DMS114 treated with DMSO at 0.1 percent for 48 hours (cell line): ENCODE results near the gene RIN2.
"Not testable (repeated sequence)": the region's sequence is repeated elsewhere in the genome, so short reads cannot be mapped to it uniquely, and the experiment has no call there.

Source experiments
- DNase-seq: peaks from one replicate; lab custom pipeline; 2025; ENCODE audit not compliant: unreplicated experiment; lab: John Stamatoyannopoulos, UW

Gene RIN2

DNA sequence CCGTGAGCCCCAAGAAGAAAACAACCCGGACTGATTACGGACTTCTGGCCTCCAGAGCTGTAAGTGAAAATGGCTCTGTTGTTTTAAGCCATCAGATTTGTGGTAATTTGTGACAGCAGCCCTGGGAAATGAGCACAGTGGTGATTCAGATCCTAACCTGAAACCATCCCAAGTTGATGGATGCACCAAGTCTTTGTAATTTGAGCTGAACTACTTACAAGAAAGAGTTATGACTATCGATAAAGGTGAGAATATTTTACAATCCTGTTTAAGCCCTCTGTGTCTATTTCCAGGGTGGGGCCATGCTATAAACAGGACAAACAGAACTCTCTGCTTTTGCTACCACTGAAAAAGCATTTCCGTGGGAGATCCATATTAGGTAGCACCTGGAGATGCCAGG is 19.1 kb upstream of the RIN2 start:
- no peak for DNase-seq

DNA sequence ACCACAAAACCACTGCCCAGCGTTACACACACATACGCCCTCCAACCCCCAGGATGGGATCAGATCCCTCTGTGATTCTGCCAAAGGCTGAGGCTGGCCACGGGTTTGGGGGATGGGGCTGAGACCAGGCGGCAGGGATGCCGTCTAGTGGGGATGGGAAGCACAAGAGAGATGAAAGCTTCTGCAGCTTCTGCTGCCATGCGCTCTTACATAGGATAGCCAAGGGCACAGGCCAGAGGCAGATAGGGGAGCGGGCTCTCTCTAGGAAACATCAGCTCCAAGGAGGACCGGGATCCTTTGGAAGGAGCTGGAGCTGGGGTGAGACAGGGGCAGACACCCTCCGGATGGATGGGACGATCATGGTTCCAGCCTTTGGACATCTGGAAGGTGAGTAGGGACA is 18.7 kb upstream of the RIN2 start:
- DNase-seq, result no peak

DNA sequence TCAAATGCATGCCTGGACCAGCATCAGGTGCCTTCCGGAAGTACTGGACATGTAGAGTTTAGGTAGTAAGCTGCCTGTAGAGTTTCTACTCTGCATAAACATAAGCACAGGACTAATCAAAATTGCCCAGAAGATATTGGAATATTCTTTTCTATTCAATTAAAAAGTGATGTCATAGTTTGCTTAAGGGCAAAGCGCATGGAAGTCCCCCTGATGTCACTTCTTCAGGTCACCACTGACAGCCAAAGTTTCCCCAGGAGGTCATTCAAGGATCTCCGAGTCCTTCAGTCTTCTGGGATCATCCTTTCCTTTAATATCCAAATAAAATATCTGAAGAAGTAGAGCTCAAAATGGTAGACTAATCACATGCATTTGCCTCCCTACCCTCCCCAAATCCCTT is 17.5 kb upstream of the RIN2 start:
- no peak for DNase-seq

DNA sequence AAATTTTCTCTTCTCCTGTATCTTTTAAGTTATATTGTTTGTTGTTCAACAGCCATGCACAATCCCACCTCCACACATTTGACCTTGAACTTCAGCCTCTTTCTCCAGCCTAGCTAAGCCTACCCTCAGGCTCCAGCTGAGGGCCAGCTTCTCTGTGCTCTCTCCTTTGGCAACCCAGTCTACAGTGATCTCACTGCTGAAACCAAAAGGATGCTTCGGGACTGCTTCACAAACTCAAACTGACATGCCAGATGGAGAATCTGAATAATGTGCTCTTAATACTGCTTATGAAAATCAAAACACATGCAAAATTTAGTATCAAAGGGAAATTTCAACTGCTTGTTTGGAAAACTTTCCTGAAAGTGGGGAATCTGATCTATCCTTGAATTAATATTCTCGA is 16.1 kb upstream of the RIN2 start:
- DNase-seq, result no peak

DNA sequence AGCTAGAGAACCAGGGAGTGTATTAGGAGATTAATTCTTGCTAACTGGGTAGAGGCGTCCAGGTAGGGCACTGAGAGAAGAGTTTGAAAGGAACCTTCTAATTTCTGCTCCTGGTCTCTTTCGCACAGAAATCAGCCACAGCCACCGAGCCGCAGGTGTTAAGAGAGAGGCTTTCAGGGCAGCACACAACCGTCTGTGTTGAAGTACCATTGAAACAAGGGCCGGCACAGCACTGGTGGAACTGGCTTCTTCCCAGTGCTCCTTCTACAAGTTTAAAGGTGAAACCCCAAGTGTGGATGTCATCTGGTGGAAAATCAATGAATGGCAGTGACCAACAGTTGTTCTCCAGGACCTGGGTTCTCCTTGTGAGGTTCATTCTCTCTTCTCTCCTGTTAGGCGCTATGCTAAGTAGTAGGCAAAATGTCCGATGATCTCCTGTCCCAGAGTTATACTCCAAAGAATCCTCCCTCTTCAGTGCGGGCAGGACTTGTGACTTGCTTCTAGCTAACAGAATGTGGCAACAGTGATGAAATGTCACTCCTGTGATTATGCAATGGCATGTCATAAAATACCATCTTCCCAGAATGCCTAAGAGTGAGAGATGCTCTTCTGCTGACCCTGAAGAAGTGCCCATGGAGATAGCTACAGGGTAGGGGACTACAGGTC is 15.0 kb upstream of the RIN2 start:
- DNase-seq, result no peak

DNA sequence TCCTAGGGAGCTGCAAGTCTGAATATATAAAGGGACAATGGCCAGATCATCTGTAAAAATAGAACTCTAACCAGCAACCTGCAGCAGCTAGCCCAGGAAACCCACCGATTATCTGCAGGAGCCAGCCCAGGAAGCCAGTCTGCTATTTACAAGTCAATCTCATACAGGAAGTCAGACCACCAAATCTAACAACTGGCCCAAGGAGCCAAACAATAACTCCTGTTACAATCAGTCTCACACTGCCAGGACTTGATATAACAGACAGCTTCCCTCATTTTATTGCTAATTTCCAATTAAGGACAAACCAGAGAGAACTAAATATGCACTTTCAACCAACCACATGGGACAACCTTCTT is 14.4 kb upstream of the RIN2 start:
- DNase-seq, result no peak

DNA sequence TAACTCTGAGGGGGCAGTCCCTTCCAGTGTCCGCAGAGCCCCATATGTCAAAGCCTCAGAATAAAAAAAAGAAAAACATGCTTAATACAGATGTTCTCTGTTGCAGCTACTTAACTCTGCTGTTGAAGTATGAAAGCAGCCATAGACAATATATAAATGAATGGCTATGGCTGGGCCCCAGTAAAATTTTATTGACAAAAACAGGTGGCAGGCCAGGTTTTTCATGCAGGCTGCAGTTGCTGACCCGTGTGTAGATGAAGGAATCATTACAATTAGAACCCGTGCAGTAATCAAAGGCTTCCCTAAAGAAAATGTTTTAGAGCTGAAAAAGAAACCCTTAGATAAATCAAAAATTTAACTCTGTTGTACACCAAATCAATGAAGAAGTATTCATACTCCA is 13.0 kb upstream of the RIN2 start:
- DNase-seq, result no peak

DNA sequence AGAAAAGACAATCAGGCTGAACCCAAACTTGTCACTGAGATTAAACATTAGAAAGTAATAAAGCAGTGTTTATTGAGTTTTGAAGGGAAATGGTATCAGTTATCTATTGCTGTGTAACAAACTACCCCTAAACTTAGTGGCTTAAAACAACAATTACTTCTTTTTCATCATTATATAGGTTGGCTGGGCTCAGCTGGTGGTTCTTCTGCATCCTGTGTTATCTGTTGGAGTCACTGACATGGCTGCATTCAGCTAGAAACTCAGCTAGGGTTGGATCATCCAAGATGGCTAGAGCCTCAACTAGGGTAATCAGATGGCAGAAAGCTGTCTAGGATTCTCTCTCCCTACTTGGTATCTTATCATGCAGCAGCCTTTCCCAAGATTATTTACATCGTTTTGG is 12.5 kb upstream of the RIN2 start:
- no peak for DNase-seq

DNA sequence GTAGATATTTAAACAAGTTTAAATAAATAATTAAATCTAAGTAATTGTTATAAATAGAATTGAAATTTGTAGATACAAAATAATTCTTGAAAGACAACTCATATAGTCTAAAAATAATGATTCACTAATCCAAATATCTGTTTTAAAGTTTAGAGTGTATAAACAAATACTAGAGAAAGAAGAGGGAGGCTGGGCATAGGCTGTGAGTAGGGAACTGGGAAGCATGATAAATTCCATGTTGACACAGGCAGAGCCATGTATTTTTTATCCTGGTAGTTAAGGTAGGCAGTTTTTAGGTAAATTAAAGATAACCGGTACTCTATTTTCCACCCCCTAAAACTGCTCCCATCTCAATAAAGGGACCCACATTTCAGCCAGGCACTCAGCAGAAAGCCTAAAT is 11.7 kb upstream of the RIN2 start:
- DNase-seq, result no peak

DNA sequence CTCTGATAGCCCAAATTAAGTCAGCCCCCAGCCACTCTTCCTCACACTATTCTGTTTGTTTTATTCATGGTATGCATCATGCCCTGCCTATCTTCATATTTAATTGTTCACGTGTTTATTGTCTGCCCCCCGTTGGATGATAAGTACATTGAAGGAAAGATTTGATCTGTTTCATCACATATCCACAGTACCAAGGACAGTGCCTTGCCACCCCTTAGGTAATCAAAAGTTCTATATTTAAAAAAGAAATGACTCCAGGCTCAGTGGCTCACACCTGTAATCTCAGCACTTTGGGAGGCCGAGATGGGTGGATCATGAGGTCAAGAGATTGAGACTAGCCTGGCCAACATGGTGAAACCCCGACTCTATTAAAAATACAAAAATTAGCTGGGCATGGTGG is 10.2 kb upstream of the RIN2 start:
- DNase-seq, result no peak

DNA sequence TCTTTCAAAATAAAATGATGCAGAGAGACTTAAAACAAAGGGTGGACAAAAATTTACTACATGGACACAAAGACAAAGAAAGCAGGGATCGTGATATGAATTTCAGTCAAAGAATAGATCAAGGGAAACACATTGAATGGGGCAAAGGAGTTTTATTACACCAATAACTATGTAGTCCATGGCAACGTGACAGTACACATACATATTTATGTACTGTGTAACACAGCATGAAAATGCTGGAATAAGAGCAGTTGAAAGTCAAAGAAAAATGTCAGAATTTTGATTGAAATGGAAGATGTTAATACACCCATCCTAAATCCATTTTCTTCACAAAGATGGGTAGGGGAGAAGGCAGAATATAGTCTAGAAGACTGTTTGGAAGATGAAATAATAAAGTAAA is 9.4 kb upstream of the RIN2 start:
- no peak for DNase-seq

DNA sequence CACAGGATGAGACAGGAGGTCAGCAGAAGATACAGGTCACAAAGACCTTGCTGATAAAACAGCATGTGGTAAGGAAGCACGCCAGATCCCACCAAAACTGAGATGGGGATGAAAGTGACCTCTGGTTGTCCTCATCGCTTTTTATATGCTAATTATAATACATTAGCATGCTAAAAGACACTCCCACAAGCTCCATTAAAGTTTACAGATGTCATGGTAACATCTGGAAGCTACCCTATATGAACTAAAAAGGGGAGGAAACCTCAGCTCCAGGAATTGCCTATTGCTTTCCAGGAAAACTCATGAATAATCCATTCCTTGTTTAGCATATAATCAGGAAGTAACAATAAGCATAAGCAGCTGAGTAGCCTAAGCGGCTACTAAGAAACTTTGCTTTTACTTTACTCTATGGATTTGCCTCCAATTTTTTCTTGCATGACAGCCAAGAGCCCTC is 8.4 kb upstream of the RIN2 start:
- no peak for DNase-seq

DNA sequence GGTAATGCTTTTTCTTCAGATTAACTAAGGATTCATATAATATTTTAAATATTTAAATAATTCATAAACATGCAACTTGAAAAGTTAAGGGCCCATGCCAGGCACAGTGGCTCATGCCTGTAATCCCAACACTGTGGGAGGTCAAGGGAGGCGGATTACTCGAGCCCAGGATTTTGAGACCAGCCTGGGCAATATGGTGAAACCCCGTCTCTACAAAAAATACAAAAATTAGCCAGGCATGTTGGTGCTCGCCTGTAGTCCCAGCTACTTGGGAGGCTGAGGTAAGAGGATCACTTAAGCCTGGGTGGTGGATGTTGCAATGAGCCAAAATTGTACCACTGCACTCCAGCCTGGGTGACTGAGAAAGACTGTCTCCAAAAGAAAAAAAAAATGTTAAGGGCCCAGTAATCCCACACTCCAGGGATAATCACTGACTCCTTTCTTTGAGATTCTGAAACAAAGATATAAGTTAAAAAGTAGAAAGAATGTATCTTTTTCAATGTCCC is 7.9 kb upstream of the RIN2 start:
- no peak for DNase-seq

DNA sequence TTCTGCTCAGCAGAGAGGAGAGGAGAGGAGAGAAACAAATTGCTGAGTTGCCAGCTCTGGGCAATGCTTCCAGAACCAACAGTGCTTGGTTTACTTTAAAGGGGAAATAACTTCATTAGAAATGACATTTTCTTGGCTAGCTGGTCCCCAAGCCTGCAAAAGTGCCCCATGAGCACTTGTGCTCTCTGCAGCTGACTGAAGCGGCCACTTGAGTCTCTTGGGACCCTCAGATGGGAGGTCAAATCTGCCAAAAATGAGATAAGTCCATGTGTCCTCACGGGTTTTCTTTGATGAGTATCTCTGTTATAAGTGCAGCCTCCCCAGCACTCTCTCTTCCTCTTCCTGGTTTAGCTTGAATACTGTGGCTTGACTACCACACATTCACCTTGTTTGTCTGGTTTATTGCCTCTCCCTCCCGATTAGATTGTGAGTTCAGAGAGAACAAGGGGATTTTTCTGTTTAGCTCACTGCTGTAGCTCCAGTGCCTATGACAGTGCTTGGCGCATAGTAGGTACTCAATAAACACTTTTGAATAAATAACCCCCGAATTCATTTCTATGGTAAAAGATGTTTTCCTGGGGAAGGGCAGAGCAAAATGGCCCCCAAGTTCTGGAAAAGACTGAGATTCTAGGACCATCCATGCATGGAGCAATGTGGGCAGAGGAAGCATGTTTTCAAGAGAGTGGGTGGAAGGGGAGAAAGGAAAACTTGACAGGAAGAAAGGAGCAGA is 7.0 kb upstream of the RIN2 start:
- DNase-seq, result no peak

DNA sequence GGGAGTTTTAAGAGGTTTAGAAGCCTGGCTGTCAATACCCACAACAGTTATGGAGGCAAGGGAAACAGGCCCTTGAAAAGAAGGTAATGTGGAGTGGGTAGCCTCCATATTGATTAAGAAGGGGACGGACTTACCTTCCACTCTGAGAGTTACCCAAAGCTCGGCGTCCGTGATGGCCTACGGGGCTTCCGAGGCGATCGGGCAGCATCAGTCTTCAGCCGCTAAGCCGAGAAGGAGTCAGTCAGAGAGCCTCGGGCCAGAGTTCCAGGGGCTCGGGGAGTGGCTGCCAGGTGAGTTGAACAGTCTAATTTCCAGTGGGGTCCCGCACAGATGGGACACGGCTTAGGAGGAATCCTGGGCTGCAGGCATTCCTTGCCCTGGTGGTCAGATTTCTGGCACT is 3.9 kb upstream of the RIN2 start:
- not testable (repeated sequence) for DNase-seq

DNA sequence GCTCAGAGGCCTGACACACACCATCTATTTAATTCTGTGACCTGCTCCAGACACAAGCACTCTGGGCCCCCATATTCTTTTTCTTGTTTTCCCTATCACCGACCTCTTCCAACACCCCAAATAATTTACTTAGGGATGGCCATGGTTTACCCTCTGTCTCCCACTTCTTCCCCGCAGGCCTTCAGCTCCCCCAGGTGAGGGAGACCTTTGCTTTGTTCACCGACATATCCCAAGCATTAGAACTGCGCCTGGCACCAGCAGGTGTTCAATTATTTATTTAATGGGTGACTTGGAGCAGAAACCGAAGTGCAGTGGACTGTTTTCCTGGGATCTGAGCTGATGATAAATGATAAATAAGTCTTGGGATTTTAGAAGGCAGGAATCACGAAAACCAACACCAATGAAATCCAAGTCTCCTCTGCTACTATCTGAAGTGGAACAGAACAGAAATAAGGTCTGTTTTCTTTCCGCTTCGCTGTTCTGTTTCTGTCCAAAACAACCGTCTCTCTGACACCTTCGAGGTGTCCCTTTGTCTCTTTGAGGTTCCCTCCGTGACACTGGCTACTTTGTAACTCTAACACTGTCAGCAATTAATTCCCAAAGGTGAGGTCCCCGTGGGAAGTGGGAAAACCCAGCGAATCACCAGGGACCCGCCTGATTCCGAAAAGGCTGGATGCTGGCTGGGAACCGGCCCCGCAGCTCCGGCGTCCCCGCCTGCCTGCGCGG is 1.1 kb upstream of the RIN2 start:
- DNase-seq, result no peak

DNA sequence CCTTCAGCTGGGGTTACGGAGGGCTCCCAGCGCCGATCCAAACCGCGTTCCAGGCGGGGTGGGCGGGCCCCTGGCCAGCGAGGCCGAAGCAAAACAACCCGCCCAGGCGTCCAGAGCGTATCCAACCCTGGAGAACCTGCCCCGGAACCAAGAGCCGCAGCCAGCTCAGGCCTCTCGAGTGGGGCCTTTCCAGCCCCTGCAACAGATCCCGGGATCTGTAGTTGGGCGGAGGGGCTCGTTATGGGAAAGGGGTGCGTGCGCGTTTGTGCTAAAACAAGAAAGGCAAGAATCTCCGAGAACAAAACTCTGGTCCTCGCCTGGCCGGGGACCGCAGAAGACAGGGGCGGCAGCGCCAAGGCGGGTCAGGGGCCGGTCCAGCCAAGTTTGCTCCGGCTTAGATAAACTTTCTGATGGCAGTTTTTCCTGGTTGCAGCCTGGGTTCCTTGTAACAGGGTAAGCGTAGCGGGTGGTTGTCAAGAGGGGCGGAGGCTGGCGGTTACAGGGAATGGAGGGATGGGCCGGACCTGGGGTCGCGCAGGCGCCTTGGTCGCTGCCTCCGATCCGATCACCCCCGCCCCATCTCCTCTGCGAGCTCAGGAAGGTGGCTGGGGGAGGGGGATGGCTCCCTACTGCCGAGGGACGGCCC is 448 bp upstream of the RIN2 start:
- DNase-seq, result peak; percentile 34

DNA sequence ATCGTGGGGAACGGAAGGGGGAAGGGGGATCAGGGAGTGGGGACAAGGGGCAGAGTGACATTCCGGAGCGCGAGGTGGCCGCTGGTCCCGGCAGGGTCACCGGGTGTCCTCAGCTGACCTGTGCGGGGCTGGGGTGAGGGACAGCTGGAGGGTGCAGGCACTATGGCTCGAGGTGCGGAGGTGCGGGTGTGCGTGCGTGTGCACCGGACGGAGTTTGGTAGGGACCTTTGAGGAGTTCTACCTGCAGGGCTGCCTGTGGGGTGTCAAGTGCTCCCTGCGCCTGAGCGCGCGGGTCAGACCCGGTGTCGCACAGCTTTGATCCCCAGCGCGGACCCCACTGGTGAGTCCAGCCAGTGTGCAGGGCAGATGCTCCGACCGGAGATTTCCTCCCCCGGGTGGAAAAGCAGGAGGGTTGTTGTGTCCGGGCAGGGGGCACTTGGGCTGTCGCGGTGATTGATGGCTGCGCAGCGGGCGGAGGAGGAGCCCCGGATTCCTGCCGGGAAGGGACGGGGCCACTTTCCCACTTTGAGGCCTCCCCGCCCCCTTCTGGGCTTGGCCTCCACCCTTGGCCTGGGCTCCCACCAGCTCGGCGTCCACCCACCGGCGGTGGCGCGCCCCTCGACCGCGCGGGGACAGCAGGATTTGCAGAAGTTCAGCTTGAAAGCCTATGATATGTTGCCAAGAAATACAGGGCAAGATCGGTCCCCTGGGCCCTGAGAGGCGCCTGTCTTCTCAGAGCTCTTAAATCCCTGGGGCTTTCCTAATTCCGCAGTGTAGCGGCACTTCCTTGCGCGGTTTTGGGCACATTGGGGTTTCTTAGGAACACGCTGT is 658 bp downstream of the RIN2 start:
- DNase-seq, result no peak

DNA sequence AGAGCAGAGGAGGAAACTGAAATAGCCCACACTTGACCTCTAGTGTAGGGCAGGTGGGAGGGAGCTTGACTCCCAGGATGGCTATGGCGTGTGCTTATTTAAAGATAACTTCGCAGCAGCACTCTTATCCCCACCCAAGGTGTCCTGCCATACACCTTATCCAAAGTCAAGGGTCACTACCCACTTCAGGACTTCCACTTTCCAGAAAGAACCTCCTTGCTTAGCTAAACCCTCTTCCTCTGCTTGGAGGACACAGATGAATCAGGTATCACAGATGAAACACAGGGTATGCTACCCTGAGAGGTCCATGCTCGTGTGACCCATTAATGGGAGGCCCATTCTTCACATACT is 2.3 kb downstream of the RIN2 start:
- no peak for DNase-seq

DNA sequence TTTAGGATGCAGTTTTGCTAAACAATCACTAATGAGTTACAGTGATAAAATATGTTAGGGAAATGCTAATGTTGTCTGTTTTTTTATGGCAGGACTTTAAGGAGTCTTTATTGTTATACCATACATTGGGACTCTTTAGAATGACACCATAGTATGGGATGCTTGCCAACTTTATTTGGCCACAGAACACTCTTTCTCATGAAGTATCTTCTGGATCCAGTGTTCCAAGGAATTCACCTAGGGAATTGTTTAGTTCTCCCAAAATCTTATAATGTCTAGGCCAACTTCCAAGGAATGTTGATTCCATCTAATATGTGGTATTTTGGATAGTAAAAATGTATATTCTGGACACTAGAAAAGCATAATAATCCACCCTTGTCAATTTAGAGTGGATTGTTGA is 3.3 kb downstream of the RIN2 start:
- no peak for DNase-seq

DNA sequence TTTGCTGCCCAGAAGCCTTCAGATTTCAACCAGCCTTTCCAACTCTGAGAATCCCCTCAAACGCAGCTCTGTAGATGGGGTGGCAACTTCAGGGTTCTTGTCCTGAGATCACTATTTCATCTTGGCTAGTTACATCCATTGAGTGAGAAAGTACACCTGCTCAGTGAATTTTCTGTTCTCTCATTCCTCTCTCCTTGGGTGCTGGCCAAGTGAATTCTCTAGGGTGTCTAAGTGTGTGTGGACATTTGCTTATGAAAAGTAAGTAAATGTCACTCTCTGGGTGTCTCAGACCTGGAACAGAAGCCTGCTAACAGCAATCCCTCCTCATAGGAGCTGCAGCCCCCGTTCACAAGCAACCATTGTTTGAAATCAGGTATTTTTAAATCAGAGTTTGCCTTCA is 3.8 kb downstream of the RIN2 start:
- DNase-seq, result no peak
